Activated naive CD8-positive, alpha-beta T cell treated with anti-CD3 and anti-CD28 coated beads, Interleukin-2, amount 10 ng/mL, durations not matched to agents 7 days and 5 days (primary cell): ENCODE results near the gene WDR19. TPM values are rescaled to one million over a fixed set of nuclear protein-coding genes. Genes with fewer than 3 reads are reported as not detected.
"Not testable (repeated sequence)": the region's sequence is repeated elsewhere in the genome, so short reads cannot be mapped to it uniquely, and the experiment has no call there.

ENCODE experiments used
- ATAC-seq: fragments of 150-1000 bp; cut with Tn5 transposase; one replicate; pipeline ENCODE4 v1.10.0; 2021; ENCODE audit warnings: low read depth, moderate library complexity
- POLR2A ChIA-PET: fragments of 350-600 bp; sonication (Branson Sonifier 250); formaldehyde crosslinking; loops from one replicate; lab custom pipeline; 2021; ENCODE audit warnings: antibody characterized with exemption; lab: Charles Lee
- DNase-seq: peaks from one replicate; pipeline ENCODE4 v3.0.0; 2021
- H3K27ac Mint-ChIP-seq: one replicate; pipeline ENCODE4 v1.8.0; 2022; ENCODE audit warnings: mild to moderate bottlenecking, mixed read lengths
- H3K27me3 Mint-ChIP-seq: one replicate; pipeline ENCODE4 v1.8.0; 2022; ENCODE audit warnings: mild to moderate bottlenecking, moderate library complexity, mixed read lengths
- H3K36me3 Mint-ChIP-seq: one replicate; pipeline ENCODE4 v1.8.0; 2021; ENCODE audit warnings: mild to moderate bottlenecking, mixed read lengths
- H3K4me1 Mint-ChIP-seq: one replicate; pipeline ENCODE4 v1.8.0; 2021; ENCODE audit warnings: mixed read lengths
- H3K4me3 Mint-ChIP-seq: one replicate; pipeline ENCODE4 v1.8.0; 2022; ENCODE audit warnings: mild to moderate bottlenecking, moderate library complexity, mixed read lengths
- H3K9me3 Mint-ChIP-seq: one replicate; pipeline ENCODE4 v1.8.0; 2021; ENCODE audit warnings: mixed read lengths
- total RNA-seq, 2 experiments: library from RNA; stranded (reverse); gene quantifications; one replicate each; pipeline ENCODE4 v1.2.3, GENCODE V29; 2021

WDR19 gene
- total RNA-seq, 2 experiments from 2014 or later = 14.2 to 21.0 TPM

DNA sequence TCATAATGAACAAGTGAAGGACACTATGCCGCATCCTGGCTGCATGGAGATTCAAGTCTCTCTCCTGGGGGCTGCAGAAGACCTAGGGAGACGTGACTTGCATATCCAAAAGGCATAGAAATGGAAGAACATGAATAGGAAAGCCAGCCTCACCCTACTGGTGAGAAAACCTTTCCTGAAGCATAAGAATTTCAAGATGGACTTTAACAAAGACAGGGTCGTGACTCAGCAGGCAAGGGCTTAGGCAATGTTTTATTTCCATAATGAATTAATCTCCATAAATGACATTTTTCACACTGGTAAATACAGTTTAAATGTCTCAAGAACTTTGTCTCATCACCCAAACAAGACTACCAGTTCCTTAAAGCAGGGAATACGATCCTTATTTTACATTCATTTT is 104.9 kb downstream of the WDR19 start:
- POLR2A ChIA-PET = no interaction called here
- ATAC-seq (no peak), DNase-seq (no peak)
- Mint-ChIP-seq H3K4me1 (peaks cover 5% of the 10 kb centered on the region), H3K27ac (no peak overlapping the region), H3K4me3 (no peak overlapping the region), H3K9me3 (no peaks in the 10 kb centered on the region), H3K36me3 (peaks cover 56% of the 10 kb centered on the region), H3K27me3 (no peaks in the 10 kb centered on the region)

DNA sequence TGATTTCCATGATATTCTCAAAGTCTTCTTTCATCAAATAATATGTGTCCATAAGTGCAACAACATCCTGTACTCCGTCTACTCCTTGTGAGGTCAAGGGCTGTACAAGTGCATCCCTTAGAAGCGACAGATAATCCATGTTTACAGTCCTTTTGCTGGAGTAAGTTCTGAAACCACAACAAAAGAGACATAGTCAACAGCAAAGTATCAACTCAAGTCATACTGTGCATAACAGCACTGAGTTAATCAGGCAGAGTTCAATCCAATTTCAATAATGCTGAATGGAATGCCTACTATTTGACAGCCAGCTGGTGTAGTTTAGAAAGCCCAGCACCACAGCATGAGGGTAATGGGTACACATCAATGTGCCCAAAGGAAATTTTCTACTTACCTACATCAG is 109.4 kb downstream of the WDR19 start:
- DNase-seq = no peak
- H3K36me3 Mint-ChIP-seq = peaks cover 51% of the 10 kb centered on the region
- no peak overlapping the region for H3K4me3 Mint-ChIP-seq
- H3K9me3 Mint-ChIP-seq = no peaks in the 10 kb centered on the region
- peaks cover 3% of the 10 kb centered on the region for H3K4me1 Mint-ChIP-seq
- no peaks in the 10 kb centered on the region for H3K27me3 Mint-ChIP-seq
- no peak overlapping the region for H3K27ac Mint-ChIP-seq
- no peak for ATAC-seq
- POLR2A ChIA-PET = no interaction called here

DNA sequence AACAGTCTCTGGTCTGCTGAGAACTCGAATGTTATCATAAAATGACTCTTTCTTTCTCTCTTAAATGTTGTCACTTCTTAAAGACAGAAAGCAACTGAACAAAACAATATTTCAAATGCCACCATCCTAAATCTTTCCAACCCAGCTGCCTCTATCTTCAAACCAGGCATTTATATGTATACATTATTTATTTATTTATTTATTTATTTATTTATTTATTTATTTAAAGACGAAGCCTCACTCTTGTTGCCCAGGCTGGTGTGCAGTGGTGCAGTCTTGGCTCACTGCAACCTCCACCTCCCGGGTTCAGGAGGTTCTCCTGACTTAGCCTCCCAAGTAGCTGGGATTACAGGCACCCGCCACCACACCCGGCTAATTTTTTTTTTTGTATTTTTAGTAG is 110.1 kb downstream of the WDR19 start:
- H3K4me1 Mint-ChIP-seq, H3K4me3 Mint-ChIP-seq, H3K27ac Mint-ChIP-seq, H3K9me3 Mint-ChIP-seq, H3K27me3 Mint-ChIP-seq, ATAC-seq, DNase-seq, POLR2A ChIA-PET: not testable (repeated sequence)
- peaks cover 49% of the 10 kb centered on the region for H3K36me3 Mint-ChIP-seq

DNA sequence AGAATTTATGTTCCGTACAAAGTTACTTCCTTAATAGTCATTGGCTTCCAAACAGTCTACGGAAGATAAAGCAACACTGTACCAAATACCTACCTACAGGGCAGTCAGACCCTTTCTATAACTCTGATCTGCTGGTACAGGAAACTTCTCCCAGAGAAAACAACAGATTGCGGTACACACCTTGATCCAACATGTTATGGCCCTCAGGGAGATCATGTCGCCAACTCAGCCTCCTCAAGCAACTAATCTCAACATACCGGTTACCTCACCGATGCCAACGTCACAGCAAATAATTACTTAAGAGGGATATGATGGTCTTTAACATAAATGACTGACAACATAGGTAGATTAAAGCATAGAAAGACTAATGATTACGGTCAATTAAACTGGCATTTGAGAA is 113.5 kb downstream of the WDR19 start:
- Mint-ChIP-seq H3K4me1 (no peaks in the 10 kb centered on the region), H3K36me3 (peaks cover 58% of the 10 kb centered on the region)
- POLR2A ChIA-PET = no interaction called here

DNA sequence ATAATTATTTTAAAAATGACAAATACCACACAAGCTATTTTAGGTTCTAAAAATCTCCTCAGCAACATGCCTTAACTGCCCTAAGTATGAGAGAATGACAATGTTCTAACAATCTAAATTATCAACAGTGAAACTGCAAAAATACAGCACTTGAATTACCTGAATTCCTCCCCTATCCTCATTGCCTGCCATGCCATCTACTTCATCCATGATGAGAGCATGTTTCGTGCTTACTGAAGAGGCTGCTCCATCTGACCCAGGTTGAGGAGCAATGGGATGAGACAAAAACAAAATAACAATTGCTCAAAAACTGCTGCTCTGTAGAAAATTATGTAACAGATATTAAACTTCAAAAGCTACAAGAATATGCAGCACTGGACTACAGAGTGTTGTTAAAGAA is 120.6 kb downstream of the WDR19 start:
- no peak for DNase-seq
- H3K27ac Mint-ChIP-seq = no peak overlapping the region
- H3K4me3 Mint-ChIP-seq = no peak overlapping the region
- H3K4me1 Mint-ChIP-seq = peaks cover 7% of the 10 kb centered on the region
- H3K9me3 Mint-ChIP-seq = peaks cover 3% of the 10 kb centered on the region
- no peaks in the 10 kb centered on the region for H3K27me3 Mint-ChIP-seq
- POLR2A ChIA-PET = no interaction called here
- ATAC-seq = no peak
- peaks cover 55% of the 10 kb centered on the region for H3K36me3 Mint-ChIP-seq

More for the DNA sequence above, 113.5 kb downstream of the WDR19 start:
- peaks cover 3% of the 10 kb centered on the region for H3K9me3 Mint-ChIP-seq
- no peaks in the 10 kb centered on the region for H3K27me3 Mint-ChIP-seq
- no peak overlapping the region for H3K4me3 Mint-ChIP-seq
- no peak for DNase-seq
- no peak overlapping the region for H3K27ac Mint-ChIP-seq
- ATAC-seq = no peak

DNA sequence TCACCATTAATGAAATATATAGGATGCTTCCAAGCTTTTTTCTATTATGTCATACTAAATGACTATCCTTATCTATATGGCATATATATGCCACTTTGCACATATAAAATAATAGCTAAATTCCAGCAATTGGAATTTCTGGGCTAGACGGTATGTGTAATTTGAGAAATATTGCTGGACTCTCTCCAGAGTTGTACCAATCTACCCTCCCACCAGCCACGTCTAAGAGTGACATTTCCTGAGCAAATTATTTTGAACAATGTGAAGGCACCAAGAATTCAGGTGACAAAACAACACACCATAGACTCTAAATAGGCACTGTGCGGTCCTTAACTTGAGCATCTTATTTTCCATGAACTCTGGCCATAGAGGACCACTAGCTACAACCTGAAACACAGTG is 121.5 kb downstream of the WDR19 start:
- Mint-ChIP-seq H3K27me3 (no peaks in the 10 kb centered on the region), H3K4me1 (peaks cover 9% of the 10 kb centered on the region), H3K27ac (no peak overlapping the region), H3K9me3 (no peaks in the 10 kb centered on the region), H3K4me3 (no peak overlapping the region), H3K36me3 (peaks cover 57% of the 10 kb centered on the region)
- DNase-seq = no peak
- POLR2A ChIA-PET = no interaction called here
- ATAC-seq = no peak

DNA sequence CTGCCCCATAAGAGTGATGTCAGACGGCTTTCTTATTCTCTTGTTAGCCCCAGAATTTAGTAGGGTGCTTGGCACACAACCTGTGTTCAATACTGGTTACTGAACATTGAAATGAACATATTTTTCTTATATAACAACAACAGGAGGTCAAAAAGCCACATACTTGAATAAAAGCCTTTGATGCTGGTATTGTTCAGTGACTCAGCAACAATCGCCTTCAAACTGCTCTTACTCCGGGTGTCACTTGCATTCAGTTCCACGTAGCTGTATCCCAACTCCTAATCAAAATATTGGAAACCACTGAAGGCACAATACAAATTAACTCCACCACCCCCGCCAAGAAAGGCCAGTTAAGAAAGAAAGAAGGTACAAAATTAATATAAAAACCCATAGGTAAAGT is 122.3 kb downstream of the WDR19 start:
- Mint-ChIP-seq H3K27ac (no peak overlapping the region), H3K27me3 (no peaks in the 10 kb centered on the region), H3K36me3 (peaks cover 54% of the 10 kb centered on the region), H3K4me1 (peaks cover 9% of the 10 kb centered on the region), H3K9me3 (no peaks in the 10 kb centered on the region), H3K4me3 (no peak overlapping the region)
- POLR2A ChIA-PET = no interaction called here
- ATAC-seq = no peak
- no peak for DNase-seq

DNA sequence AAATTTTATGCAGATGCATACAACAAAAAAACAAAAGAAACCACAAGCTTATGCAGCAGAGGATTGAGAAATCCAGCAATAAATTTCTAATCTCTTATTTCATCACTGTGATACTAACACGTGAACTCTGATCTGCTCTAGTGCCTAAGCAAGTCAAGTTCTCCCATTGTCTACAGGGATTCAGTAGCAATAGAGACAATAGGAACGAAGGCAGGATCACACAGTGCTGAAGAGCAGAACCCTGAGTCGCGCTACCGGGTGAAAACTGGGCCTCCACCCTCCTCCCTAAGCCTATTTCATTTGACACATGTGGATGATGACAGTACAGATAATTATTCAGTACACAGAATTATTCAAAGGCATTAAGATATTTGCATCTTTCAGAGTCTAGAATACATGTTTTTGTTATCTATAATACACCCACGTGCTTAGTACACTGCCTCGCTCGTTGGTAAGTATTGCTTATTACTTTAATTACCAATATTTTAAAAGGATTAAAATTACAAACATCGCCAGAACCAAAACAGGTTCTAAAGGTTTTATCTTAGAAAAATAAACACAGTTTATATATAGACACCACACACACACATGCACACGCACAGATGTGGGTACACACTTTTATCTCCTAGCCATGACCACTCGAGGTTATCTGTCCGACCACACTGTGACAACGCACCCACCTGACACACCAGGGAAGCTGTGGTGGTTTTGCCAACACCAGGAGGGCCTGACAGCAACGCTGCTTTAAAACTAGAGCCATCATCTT is 123.8 kb downstream of the WDR19 start:
- Mint-ChIP-seq H3K4me1 (peaks cover 9% of the 10 kb centered on the region), H3K27me3 (no peaks in the 10 kb centered on the region), H3K9me3 (no peaks in the 10 kb centered on the region), H3K27ac (peak overlapping the region; percentile 10), H3K36me3 (peaks cover 49% of the 10 kb centered on the region), H3K4me3 (no peak overlapping the region)
- no peak for DNase-seq
- ATAC-seq = no peak
- POLR2A ChIA-PET = no interaction called here

DNA sequence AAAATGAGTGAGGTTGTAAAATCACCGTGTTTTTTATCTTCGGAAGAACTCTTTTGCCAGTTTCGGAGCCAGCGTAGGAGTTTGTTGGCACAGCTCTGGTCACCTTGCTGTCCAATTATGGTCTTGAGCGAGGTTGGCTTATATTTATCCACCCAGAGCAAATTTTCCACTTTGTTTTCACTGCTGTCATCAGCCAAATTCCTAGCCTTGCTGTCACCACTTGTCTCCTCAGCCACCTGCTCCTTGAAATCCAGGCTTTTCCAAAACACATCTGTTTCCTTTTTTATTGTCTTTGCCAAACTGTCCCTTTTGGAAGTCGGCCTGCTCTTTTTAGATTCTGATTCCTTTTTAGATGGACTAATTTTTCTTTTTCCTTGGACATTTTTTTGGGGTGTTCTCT is 126.3 kb downstream of the WDR19 start:
- Mint-ChIP-seq H3K4me1 (peaks cover 9% of the 10 kb centered on the region), H3K9me3 (no peaks in the 10 kb centered on the region), H3K4me3 (no peak overlapping the region), H3K27me3 (no peaks in the 10 kb centered on the region), H3K27ac (no peak overlapping the region), H3K36me3 (peaks cover 46% of the 10 kb centered on the region)
- no peak for DNase-seq
- POLR2A ChIA-PET = no interaction called here
- no peak for ATAC-seq

DNA sequence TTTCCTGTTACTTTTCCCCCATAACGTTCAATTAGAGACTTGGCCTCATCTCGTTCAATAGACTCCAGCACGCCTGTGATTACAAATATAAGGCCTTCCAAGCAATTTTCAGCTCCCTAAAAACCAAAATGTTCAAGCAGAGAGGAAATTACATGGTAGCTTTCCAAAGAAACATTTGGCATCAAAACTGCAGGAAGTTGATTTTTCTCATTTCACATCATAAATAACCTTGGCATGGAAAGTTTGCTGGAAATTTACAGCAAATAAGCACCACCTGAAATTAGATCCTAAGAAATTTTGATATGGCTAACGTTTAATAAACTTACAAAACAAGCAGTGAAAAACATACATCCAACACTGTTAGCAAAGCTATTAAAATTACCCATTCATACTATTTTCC is 130.5 kb downstream of the WDR19 start:
- Mint-ChIP-seq H3K4me3 (no peak overlapping the region), H3K27me3 (no peaks in the 10 kb centered on the region), H3K36me3 (peaks cover 35% of the 10 kb centered on the region), H3K27ac (no peak overlapping the region), H3K4me1 (peaks cover 2% of the 10 kb centered on the region), H3K9me3 (no peaks in the 10 kb centered on the region)
- DNase-seq = no peak
- POLR2A ChIA-PET = interaction anchor here (1.6 kb wide), 1 partner anchor 53 kb away, joined by 9 read pairs; no protein-coding TSS in a partner anchor
- no peak for ATAC-seq

DNA sequence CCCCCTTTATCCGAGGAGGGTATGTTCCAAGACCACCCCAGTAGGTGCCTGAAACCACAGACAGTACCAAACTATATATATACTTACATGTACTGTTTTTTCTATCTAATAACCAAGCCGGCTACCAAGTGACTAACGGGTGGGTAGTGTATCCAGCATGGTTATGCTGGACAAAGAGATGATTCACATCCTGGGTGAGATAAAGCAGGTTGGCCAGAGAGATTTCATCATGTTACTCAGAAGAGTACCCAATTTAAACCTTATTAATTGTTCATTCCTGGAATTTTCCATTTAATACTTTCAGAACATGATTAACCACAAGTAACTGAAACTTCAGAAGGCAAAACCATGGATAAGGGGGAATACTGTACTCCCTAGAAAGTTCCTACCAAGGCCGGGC is 137.3 kb downstream of the WDR19 start:
- POLR2A ChIA-PET = no interaction called here
- Mint-ChIP-seq H3K27ac (no peak overlapping the region), H3K4me3 (no peak overlapping the region), H3K36me3 (peaks cover 22% of the 10 kb centered on the region), H3K27me3 (no peaks in the 10 kb centered on the region), H3K9me3 (no peaks in the 10 kb centered on the region), H3K4me1 (no peaks in the 10 kb centered on the region)
- ATAC-seq = no peak
- DNase-seq = no peak

DNA sequence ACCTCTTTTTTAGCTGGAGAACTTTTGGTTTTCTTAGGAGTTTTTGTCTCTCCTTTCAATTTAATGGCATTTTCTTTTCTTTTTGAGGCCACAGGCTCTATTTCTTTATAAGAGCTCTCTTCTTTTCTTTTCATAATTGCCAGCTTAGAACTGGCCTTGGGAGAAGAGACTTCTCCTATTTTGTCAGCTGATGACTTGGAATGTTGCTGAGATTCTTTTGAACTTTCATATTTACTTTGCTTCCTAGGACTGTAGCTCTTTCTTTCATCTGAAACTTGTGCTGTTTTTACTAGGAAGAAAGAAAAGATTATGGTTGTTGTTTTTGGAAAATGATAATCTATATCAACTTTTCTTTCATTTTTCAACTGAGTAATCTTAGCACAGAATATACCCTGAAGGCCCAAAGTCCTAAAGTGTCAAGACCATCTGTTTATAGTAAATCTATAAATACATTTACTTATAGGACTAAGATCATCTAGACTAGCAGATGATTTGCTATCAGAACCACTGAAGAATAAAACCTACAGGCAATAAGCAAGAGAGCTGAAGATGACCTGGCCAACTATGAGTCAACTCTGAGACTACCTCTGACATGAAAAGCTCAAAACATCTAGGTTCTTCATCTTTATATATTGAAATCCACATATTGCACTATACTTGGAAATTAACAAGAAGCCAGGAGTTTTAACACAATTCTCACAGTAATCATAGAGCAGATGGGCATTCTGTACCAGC is 138.2 kb downstream of the WDR19 start:
- Mint-ChIP-seq H3K36me3 (peaks cover 29% of the 10 kb centered on the region), H3K4me3 (no peak overlapping the region), H3K27me3 (no peaks in the 10 kb centered on the region), H3K9me3 (no peaks in the 10 kb centered on the region), H3K4me1 (peaks cover under 1% of the 10 kb centered on the region), H3K27ac (no peak overlapping the region)
- no peak for DNase-seq
- POLR2A ChIA-PET = interaction anchor here (1.0 kb wide), 1 partner anchor 29 kb away, joined by 3 read pairs; no protein-coding TSS in a partner anchor
- ATAC-seq = no peak

DNA sequence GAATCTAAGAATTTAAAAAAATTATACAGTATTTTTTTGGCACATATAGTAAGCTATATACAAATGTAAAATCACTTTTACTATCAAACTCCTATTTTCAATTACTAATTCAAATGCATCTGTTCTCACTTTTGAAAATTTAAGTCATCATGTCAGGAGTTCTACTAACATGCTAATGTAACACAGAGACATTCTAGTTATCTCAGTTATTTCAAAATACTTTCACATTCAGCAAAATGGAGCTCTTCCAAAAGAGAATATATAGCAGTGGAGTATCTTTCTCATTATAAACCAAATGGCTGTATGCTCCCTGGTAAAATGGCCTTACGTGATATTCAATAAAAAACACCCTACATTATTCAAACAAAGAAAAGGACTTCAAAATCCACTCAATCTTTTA is 141.5 kb downstream of the WDR19 start:
- POLR2A ChIA-PET = no interaction called here
- H3K4me3 Mint-ChIP-seq = no peak overlapping the region
- no peak for ATAC-seq
- H3K27me3 Mint-ChIP-seq = no peaks in the 10 kb centered on the region
- DNase-seq = no peak
- H3K36me3 Mint-ChIP-seq = peaks cover 46% of the 10 kb centered on the region
- no peak overlapping the region for H3K27ac Mint-ChIP-seq
- no peaks in the 10 kb centered on the region for H3K9me3 Mint-ChIP-seq
- H3K4me1 Mint-ChIP-seq = peaks cover 2% of the 10 kb centered on the region

DNA sequence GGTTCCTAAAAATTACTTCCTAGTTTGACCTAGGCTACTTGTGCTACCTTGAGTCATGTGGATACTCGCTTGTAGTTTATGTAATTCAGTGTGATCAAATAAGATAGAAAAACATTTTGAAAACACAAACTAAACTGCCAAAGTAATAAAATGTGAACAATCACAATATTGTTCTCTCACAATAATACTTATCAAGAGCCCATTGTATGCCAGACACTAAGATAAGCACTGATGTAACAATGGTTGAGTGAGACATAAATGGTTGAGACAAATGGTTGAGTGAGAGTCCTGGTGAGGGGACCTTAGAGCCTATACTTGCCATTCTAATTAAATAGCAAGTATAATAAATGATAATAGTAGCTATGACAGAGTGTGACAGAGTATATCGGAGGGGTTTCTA is 142.1 kb downstream of the WDR19 start:
- DNase-seq (no peak), ATAC-seq (no peak)
- H3K4me1 Mint-ChIP-seq = peaks cover 2% of the 10 kb centered on the region
- no peak overlapping the region for H3K4me3 Mint-ChIP-seq
- H3K36me3 Mint-ChIP-seq = peaks cover 48% of the 10 kb centered on the region
- no peaks in the 10 kb centered on the region for H3K27me3 Mint-ChIP-seq
- no peaks in the 10 kb centered on the region for H3K9me3 Mint-ChIP-seq
- no peak overlapping the region for H3K27ac Mint-ChIP-seq
- POLR2A ChIA-PET = no interaction called here
